Measurements from ENCODE around the gene TRUB1. TPM values are rescaled to one million over a fixed set of nuclear protein-coding genes. Genes with fewer than 3 reads are reported as not detected.

Gene TRUB1
- total and polyA plus RNA-seq, 2 donors from 2014 or later, result 11.5 to 17.1 TPM

- DNase-seq, result no peak
- intact Hi-C loops (cut with DNase I), result no loop called here
- H3K36me3 ChIP-seq (ENCODE audit: control insufficient read depth in 2 of 3, insufficient read depth in 3 of 3, low read length in 3 of 3), result no peaks in the 10 kb centered on the region
- H3K27me3 ChIP-seq (ENCODE audit: control insufficient read depth, insufficient read depth, low read length), result no peaks in the 10 kb centered on the region
- FAIRE-seq, result no peak
- no peak overlapping the region for H3K4me3 ChIP-seq (ENCODE audit: low read length in 3 of 3)
- H3K4me1 ChIP-seq (ENCODE audit: control insufficient read depth in 2 of 3, insufficient read depth in 2 of 3, low read depth in 1 of 3, low read length in 3 of 3), result peaks cover 0 to 3% (median 0%) of the 10 kb centered on the region in 3 donors
- TF ChIP-seq CTCF (IDR thresholded peaks at IDR 0.05; ENCODE audit: borderline replicate concordance, extremely low read depth, insufficient read depth), result no peak
- no peaks in the 10 kb centered on the region for H3K9me3 ChIP-seq (ENCODE audit: control insufficient read depth in 2 of 3, insufficient read depth in 1 of 3, low read length in 3 of 3)
- H3K9ac ChIP-seq (ENCODE audit: low read length in 3 of 3), result no peak overlapping the region
- no peak overlapping the region for H3K27ac ChIP-seq (ENCODE audit: low read depth in 2 of 2, low read length in 2 of 2)
These were observed 67.8 kb downstream of the TRUB1 start for GRCh38 chr10:115005771-115006170.

- Histone ChIP-seq H3K9me3 (ENCODE audit: control insufficient read depth in 2 of 3, insufficient read depth in 1 of 3, low read length in 3 of 3) (no peaks in the 10 kb centered on the region), H3K9ac (ENCODE audit: low read length in 3 of 3) (no peak overlapping the region), H3K4me1 (ENCODE audit: control insufficient read depth in 2 of 3, insufficient read depth in 2 of 3, low read depth in 1 of 3, low read length in 3 of 3) (no peaks in the 10 kb centered on the region), H3K4me3 (ENCODE audit: low read length in 3 of 3) (no peak overlapping the region), H3K27me3 (ENCODE audit: control insufficient read depth, insufficient read depth, low read length) (no peaks in the 10 kb centered on the region), H3K36me3 (ENCODE audit: control insufficient read depth in 2 of 3, insufficient read depth in 3 of 3, low read length in 3 of 3) (no peaks in the 10 kb centered on the region), H3K27ac (ENCODE audit: low read depth in 2 of 2, low read length in 2 of 2) (no peak overlapping the region)
- intact Hi-C loops (cut with DNase I), result no loop called here
- TF ChIP-seq CTCF (IDR thresholded peaks at IDR 0.05; ENCODE audit: borderline replicate concordance, extremely low read depth, insufficient read depth), result no peak
- FAIRE-seq (no peak), DNase-seq (no peak)
These were observed 80.4 kb downstream of the TRUB1 start for GRCh38 chr10:115018185-115018931.

- Histone ChIP-seq H3K4me1 (ENCODE audit: control insufficient read depth in 2 of 3, insufficient read depth in 2 of 3, low read depth in 1 of 3, low read length in 3 of 3) (no peaks in the 10 kb centered on the region), H3K27me3 (ENCODE audit: control insufficient read depth, insufficient read depth, low read length) (no peaks in the 10 kb centered on the region), H3K9ac (ENCODE audit: low read length in 3 of 3) (no peak overlapping the region), H3K4me3 (ENCODE audit: low read length in 3 of 3) (no peak overlapping the region), H3K27ac (ENCODE audit: low read depth in 2 of 2, low read length in 2 of 2) (no peak overlapping the region), H3K36me3 (ENCODE audit: control insufficient read depth in 2 of 3, insufficient read depth in 3 of 3, low read length in 3 of 3) (no peaks in the 10 kb centered on the region), H3K9me3 (ENCODE audit: control insufficient read depth in 2 of 3, insufficient read depth in 1 of 3, low read length in 3 of 3) (no peaks in the 10 kb centered on the region)
- TF ChIP-seq CTCF (IDR thresholded peaks at IDR 0.05; ENCODE audit: borderline replicate concordance, extremely low read depth, insufficient read depth), result no peak
- FAIRE-seq, result no peak
- DNase-seq, result no peak
- intact Hi-C loops (cut with DNase I), result no loop called here
These were observed 82.5 kb downstream of the TRUB1 start for GRCh38 chr10:115020449-115020848.

Data from kidney (tissue), 14 donors.